OCI-LY7 (cell line): ENCODE data around the gene TRPM3.

Experiments
- EZH2phosphoT487 ChIP-seq: fragments of 200-600 bp; sonication (generic); IDR thresholded peaks from 2 replicates; pipeline ENCODE4 v1.6.1; 2018; ENCODE audit warnings: low read depth, borderline replicate concordance, mild to moderate bottlenecking, mixed run types, antibody characterized with exemption, low read length, moderate library complexity, mixed read lengths
- TF ChIP-seq, protein P1 (sequence below): fragments of 200-600 bp; sonication (generic); conservative IDR thresholded peaks from 2 replicates; pipeline ENCODE4 v1.5.1; 2014; ENCODE audit warnings: mild to moderate bottlenecking, antibody characterized with exemption, low read length, moderate library complexity, mixed read lengths

DNA sequence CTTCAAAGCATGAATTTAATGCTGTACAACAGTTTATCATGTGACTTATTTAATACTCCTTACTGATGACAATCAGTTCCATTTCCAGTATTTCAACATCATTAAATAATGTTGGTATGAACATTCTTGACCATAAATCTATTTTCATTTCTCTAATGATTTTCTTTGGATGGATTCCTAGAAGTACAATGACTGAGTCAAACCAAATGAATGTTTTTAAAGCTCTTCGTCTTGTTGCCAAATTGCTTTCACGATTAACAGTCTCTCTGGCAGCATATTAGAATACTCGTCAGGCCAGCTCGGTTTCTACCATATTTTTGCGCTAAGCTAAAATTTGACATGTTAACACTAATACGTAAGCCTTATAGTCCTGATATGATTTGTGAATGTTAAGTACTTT lies 197.0 kb downstream of the TRPM3 start:
- TF ChIP-seq, protein P1, sequence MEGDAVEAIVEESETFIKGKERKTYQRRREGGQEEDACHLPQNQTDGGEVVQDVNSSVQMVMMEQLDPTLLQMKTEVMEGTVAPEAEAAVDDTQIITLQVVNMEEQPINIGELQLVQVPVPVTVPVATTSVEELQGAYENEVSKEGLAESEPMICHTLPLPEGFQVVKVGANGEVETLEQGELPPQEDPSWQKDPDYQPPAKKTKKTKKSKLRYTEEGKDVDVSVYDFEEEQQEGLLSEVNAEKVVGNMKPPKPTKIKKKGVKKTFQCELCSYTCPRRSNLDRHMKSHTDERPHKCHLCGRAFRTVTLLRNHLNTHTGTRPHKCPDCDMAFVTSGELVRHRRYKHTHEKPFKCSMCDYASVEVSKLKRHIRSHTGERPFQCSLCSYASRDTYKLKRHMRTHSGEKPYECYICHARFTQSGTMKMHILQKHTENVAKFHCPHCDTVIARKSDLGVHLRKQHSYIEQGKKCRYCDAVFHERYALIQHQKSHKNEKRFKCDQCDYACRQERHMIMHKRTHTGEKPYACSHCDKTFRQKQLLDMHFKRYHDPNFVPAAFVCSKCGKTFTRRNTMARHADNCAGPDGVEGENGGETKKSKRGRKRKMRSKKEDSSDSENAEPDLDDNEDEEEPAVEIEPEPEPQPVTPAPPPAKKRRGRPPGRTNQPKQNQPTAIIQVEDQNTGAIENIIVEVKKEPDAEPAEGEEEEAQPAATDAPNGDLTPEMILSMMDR = no peak
- TF ChIP-seq EZH2phosphoT487 = no peak
